ENCODE measurements around the gene PPP2CA. TPM values are rescaled to one million over a fixed set of nuclear protein-coding genes. Genes with fewer than 3 reads are reported as not detected.

PPP2CA gene
- total RNA-seq, 1 donor, result 76.6 TPM

GRCh38 chr5:134245101-134245604 is 19.3 kb upstream of the PPP2CA start:
- TF ChIP-seq CTCF (IDR thresholded peaks at IDR 0.05; ENCODE audit: insufficient read depth, low read length), result no peak
- DNase-seq (ENCODE audit: low read depth), result peak; percentile 61
- H3K4me3 ChIP-seq (ENCODE audit: low read depth, low read length), result no peak overlapping the region

DNA sequence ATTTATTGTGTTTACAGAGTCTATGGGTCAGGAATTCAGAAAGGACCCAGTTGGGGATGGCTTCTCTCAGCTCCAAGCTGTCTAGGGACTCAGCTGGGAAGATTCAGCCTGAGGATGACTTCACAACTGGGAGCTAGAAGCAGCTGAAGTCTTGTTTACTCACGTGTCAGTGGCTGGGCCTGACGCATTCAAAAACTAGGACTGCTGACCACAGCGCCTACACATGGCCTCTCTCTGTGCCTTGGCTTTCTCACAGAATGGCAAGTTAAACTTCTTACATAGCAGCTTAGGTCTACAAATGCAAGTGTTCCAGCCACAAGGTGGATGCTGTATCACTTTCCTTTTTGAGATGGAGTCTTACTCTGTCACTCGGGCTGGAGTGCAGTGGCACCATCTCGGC is 16.3 kb upstream of the PPP2CA start:
- TF ChIP-seq CTCF (IDR thresholded peaks at IDR 0.05; ENCODE audit: insufficient read depth, low read length), result no peak
- peak; percentile 37 for DNase-seq (ENCODE audit: low read depth)

DNA sequence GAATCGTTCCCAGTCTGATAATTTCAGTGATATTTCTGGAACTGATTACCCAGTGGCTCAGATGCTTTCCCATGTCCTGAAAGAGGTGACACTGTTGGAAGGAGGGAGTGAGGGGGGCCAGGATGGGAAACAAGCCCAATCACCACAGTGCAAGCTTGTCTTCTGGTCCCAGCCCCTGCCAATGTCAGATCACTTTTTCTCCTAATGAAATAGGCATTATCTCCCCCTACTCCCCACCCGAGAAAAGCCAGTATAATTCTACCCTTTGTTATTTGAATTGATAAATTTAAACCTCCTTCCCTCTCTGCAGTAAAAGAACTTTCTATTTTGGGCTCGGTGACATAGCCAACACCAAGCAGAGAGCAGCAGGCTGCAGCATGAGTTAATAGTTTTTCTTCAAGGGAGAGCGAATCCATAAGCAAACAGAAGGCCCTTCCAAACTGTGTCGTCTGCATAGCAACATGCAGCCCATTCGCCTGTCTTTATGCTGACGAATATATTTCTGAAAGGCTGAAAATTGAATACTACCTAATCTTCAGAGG is 14.6 kb upstream of the PPP2CA start:
- peak; percentile 63 for DNase-seq (ENCODE audit: low read depth)
- TF ChIP-seq CTCF (IDR thresholded peaks at IDR 0.05; ENCODE audit: insufficient read depth, low read length), result no peak
- no peak overlapping the region for H3K4me3 ChIP-seq (ENCODE audit: low read depth, low read length)

More for the DNA sequence above, 16.3 kb upstream of the PPP2CA start:
- H3K4me3 ChIP-seq (ENCODE audit: low read depth, low read length), result no peak overlapping the region

GRCh38 chr5:134236820-134237219 is 10.9 kb upstream of the PPP2CA start:
- DNase-seq (ENCODE audit: low read depth), result no peak
- H3K4me3 ChIP-seq (ENCODE audit: low read depth, low read length), result no peak overlapping the region
- TF ChIP-seq CTCF (IDR thresholded peaks at IDR 0.05; ENCODE audit: insufficient read depth, low read length), result no peak

DNA sequence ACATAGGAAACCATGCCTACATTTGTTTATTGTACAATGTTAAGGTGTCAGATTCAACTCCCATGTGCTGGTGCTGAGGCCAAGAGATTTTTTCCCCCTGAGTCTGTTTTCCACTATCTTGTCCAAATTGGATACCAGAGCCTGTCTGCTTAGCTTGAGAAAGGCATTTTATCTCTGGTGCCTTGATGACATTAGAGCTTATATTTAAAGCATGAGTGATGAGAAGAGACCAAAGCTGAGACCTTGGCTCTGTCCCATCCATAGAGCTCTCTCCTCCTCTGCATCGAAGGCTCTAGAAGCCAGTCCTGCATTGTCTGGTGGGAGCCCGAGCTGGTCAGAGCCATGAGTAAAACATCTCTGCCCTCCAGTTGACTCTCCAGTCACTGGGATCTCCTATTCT is 10.4 kb upstream of the PPP2CA start:
- peak; percentile 38 for DNase-seq (ENCODE audit: low read depth)
- no peak for TF ChIP-seq CTCF (IDR thresholded peaks at IDR 0.05; ENCODE audit: insufficient read depth, low read length)
- no peak overlapping the region for H3K4me3 ChIP-seq (ENCODE audit: low read depth, low read length)

- TF ChIP-seq CTCF (IDR thresholded peaks at IDR 0.05; ENCODE audit: insufficient read depth, low read length), result no peak
- DNase-seq (ENCODE audit: low read depth), result no peak
- no peak overlapping the region for H3K4me3 ChIP-seq (ENCODE audit: low read depth, low read length)
These were observed 2.8 kb upstream of the PPP2CA start for GRCh38 chr5:134228624-134229023.

DNA sequence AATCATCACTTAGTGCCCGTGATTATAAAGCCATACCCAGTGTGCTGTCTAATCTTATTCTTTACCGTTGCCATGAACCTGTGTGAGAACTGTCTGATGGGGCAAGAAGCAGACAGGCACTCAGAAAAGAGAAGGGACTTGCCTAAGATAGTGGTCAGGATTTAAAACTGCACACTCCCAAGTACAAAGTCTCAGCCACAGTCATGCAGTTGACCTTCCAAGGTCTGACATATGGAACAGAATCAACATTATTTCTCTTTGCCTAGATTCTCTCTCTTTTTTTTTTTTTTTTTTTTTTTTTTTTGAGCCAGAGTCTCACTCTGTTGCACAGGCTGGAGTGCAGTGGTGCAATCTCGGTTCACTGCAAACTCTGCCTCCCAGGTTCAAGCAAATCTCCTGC is 1.9 kb upstream of the PPP2CA start:
- no peak for TF ChIP-seq CTCF (IDR thresholded peaks at IDR 0.05; ENCODE audit: insufficient read depth, low read length)
- DNase-seq (ENCODE audit: low read depth), result no peak
- no peak overlapping the region for H3K4me3 ChIP-seq (ENCODE audit: low read depth, low read length)

Measured in fibroblast of the aortic adventitia (primary cell).